ENCODE measurements around the gene DMWD. TPM values are rescaled to one million over a fixed set of nuclear protein-coding genes. Genes with fewer than 3 reads are reported as not detected.

DMWD gene
- 23.6 to 40.1 TPM (median 35.8 TPM) in 5 replicates for total RNA-seq (2022; extraction: Qiagen RNA extraction; ENCODE audit: low read depth)

GRCh38 chr19:45792470-45793177, at the start of gene DMWD:
DMWD (minus strand) TSS chr19:45792845; CDS start chr19:45792756, 89 bp downstream.

GRCh38 chr19:45814851-45815480, 22.3 kb upstream of the DMWD start, which contains the start of gene RSPH6A:
RSPH6A (minus strand) TSS chr19:45815308; CDS start chr19:45815176, 132 bp downstream.

GRCh38 chr19:45782162-45782691, 10.4 kb downstream of the DMWD start, which contains the start of gene DMPK:
DMPK (minus strand) TSS chr19:45782490; CDS start chr19:45782352, 138 bp downstream.

GRCh38 chr19:45768984-45769782, 23.5 kb downstream of the DMWD start, which contains the start of gene SIX5:
SIX5 (minus strand) TSS chr19:45769252; CDS start chr19:45768844, 408 bp downstream.

GRCh38 chr19:45733160-45733810, 59.4 kb downstream of the DMWD start, which contains the start of gene MEIOSIN:
MEIOSIN (plus strand) TSS chr19:45733439; CDS start chr19:45735377, 1,938 bp downstream.

Other genes with a start within 250 kb of the DMWD start
- gene OPA3, start 208.0 kb downstream of the DMWD start, total RNA-seq (2022; extraction: Qiagen RNA extraction; ENCODE audit: low read depth) = 11.5 to 17.3 TPM (median 17.0 TPM) in 5 replicates
- 0.13 to 0.38 TPM (median 0.22 TPM) in 5 replicates for gene GPR4, start 190.6 kb downstream of the DMWD start, total RNA-seq (2022; extraction: Qiagen RNA extraction; ENCODE audit: low read depth)
- gene EML2, start 153.4 kb downstream of the DMWD start, total RNA-seq (2022; extraction: Qiagen RNA extraction; ENCODE audit: low read depth) = 22.4 to 30.1 TPM (median 25.4 TPM) in 5 replicates
- gene GIPR, start 124.6 kb downstream of the DMWD start, total RNA-seq (2022; extraction: Qiagen RNA extraction; ENCODE audit: low read depth) = 2.1 to 4.7 TPM (median 2.5 TPM) in 5 replicates
- 757 to 952 TPM (median 803 TPM) in 5 replicates for gene SNRPD2, start 100.9 kb downstream of the DMWD start, total RNA-seq (2022; extraction: Qiagen RNA extraction; ENCODE audit: low read depth)
- 7.9 to 10.8 TPM (median 9.8 TPM) in 5 replicates for gene QPCTL, start 100.2 kb downstream of the DMWD start, total RNA-seq (2022; extraction: Qiagen RNA extraction; ENCODE audit: low read depth)
- gene FBXO46, start 61.9 kb downstream of the DMWD start, total RNA-seq (2022; extraction: Qiagen RNA extraction; ENCODE audit: low read depth) = 8.9 to 11.1 TPM (median 10.6 TPM) in 5 replicates
- gene MEIOSIN, start 59.4 kb downstream of the DMWD start, total RNA-seq (2022; extraction: Qiagen RNA extraction; ENCODE audit: low read depth) = 0.05 to 0.16 TPM (median 0.06 TPM) in 4 of 5 replicates, not detected in the other
- gene SIX5, start 23.6 kb downstream of the DMWD start, total RNA-seq (2022; extraction: Qiagen RNA extraction; ENCODE audit: low read depth) = 19.5 to 36.8 TPM (median 31.1 TPM) in 5 replicates
- 36.9 to 58.2 TPM (median 54.8 TPM) in 5 replicates for gene DMPK, start 10.4 kb downstream of the DMWD start, total RNA-seq (2022; extraction: Qiagen RNA extraction; ENCODE audit: low read depth)
- 0.03 TPM in 1 of 5 replicates, not detected in the others for gene RSPH6A, start 22.5 kb upstream of the DMWD start, total RNA-seq (2022; extraction: Qiagen RNA extraction; ENCODE audit: low read depth)
- gene SYMPK, start 70.3 kb upstream of the DMWD start, total RNA-seq (2022; extraction: Qiagen RNA extraction; ENCODE audit: low read depth) = 59.7 to 84.4 TPM (median 77.3 TPM) in 5 replicates
- 0.76 to 1.2 TPM (median 0.94 TPM) in 5 replicates for gene FOXA3, start 71.5 kb upstream of the DMWD start, total RNA-seq (2022; extraction: Qiagen RNA extraction; ENCODE audit: low read depth)
- gene IRF2BP1, start 93.3 kb upstream of the DMWD start, total RNA-seq (2022; extraction: Qiagen RNA extraction; ENCODE audit: low read depth) = 21.0 to 39.5 TPM (median 37.8 TPM) in 5 replicates
- gene MYPOP, start 109.8 kb upstream of the DMWD start, total RNA-seq (2022; extraction: Qiagen RNA extraction; ENCODE audit: low read depth) = 6.5 to 12.1 TPM (median 10.7 TPM) in 5 replicates
- not detected in 5 replicates for gene NANOS2, start 121.9 kb upstream of the DMWD start, total RNA-seq (2022; extraction: Qiagen RNA extraction; ENCODE audit: low read depth)
- gene NOVA2, start 181.0 kb upstream of the DMWD start, total RNA-seq (2022; extraction: Qiagen RNA extraction; ENCODE audit: low read depth) = 0.08 to 0.20 TPM (median 0.11 TPM) in 5 replicates
- 2.9 to 6.1 TPM (median 4.5 TPM) in 5 replicates for gene CCDC61, start 202.6 kb upstream of the DMWD start, total RNA-seq (2022; extraction: Qiagen RNA extraction; ENCODE audit: low read depth)
- gene PGLYRP1, start 230.2 kb upstream of the DMWD start, total RNA-seq (2022; extraction: Qiagen RNA extraction; ENCODE audit: low read depth) = not detected in 5 replicates
- 0.37 to 0.74 TPM (median 0.51 TPM) in 5 replicates for gene IGFL4, start 248.2 kb upstream of the DMWD start, total RNA-seq (2022; extraction: Qiagen RNA extraction; ENCODE audit: low read depth)

Data from A549 treated with CpdA at 1 μM for 4 hours (cell line).